NK-92 treated with Interleukin-12 subunit alpha and Interleukin-12 subunit beta, amount 100 ng/mL, for 24 hours (cell line): ENCODE measurements around the gene SLX4IP.

Source experiments
- DNase-seq: peaks from one replicate; lab custom pipeline; 2025; lab: John Stamatoyannopoulos, UW

The SLX4IP gene

GRCh38 chr20:10429443-10429981 is 5.6 kb upstream of the SLX4IP start:
- DNase-seq = no peak

- no peak for DNase-seq
Observed at GRCh38 chr20:10430000-10430466, 5.1 kb upstream of the SLX4IP start.

GRCh38 chr20:10430704-10431103 is 4.4 kb upstream of the SLX4IP start:
- no peak for DNase-seq

- no peak for DNase-seq
Observed at GRCh38 chr20:10432079-10432478, 3.0 kb upstream of the SLX4IP start.

- no peak for DNase-seq
Observed at GRCh38 chr20:10433014-10433622, 2.0 kb upstream of the SLX4IP start.

GRCh38 chr20:10433623-10434466 is 1.3 kb upstream of the SLX4IP start, which contains the start of gene MKKS:
MKKS (minus strand) TSS chr20:10434222; CDS start chr20:10413514, 20,708 bp downstream.
- peak; percentile 82 for DNase-seq

GRCh38 chr20:10434467-10434831 is 656 bp upstream of the SLX4IP start:
- peak; percentile 68 for DNase-seq

- DNase-seq = no peak
Observed at GRCh38 chr20:10436053-10436699, 1.1 kb downstream of the SLX4IP start.

- no peak for DNase-seq
Observed at GRCh38 chr20:10438217-10438616, 3.1 kb downstream of the SLX4IP start.

- no peak for DNase-seq
Observed at GRCh38 chr20:10443936-10444335, 8.8 kb downstream of the SLX4IP start.

GRCh38 chr20:10445758-10446157 is 10.7 kb downstream of the SLX4IP start:
- no peak for DNase-seq

GRCh38 chr20:10447028-10447427 is 11.9 kb downstream of the SLX4IP start:
- peak; percentile 47 for DNase-seq

- no peak for DNase-seq
Observed at GRCh38 chr20:10448270-10449156, 13.4 kb downstream of the SLX4IP start.

GRCh38 chr20:10449270-10449669 is 14.2 kb downstream of the SLX4IP start:
- DNase-seq = no peak

- DNase-seq = no peak
Observed at GRCh38 chr20:10453241-10453640, 18.1 kb downstream of the SLX4IP start.

- DNase-seq = no peak
Observed at GRCh38 chr20:10454151-10454750, 19.1 kb downstream of the SLX4IP start.

- no peak for DNase-seq
Observed at GRCh38 chr20:10461495-10461894, 26.4 kb downstream of the SLX4IP start.

- DNase-seq = no peak
Observed at GRCh38 chr20:10462516-10462915, 27.4 kb downstream of the SLX4IP start.

GRCh38 chr20:10463622-10464021 is 28.5 kb downstream of the SLX4IP start:
- no peak for DNase-seq

- no peak for DNase-seq
Observed at GRCh38 chr20:10465135-10465534, 30.0 kb downstream of the SLX4IP start.

GRCh38 chr20:10466325-10466724 is 31.2 kb downstream of the SLX4IP start:
- no peak for DNase-seq
